Activated T-cell treated with anti-CD3 and anti-CD28 coated beads for 48 hours (primary cell): Measurements from ENCODE around the gene CDIP1.

Experiments used
- DNase-seq: peaks from one replicate; pipeline ENCODE4 v3.0.0-alpha.2; 2020; ENCODE audit warnings: low read depth

The CDIP1 gene

GRCh38 chr16:4488499-4488967 lies 50.0 kb downstream of the CDIP1 start:
- no peak for DNase-seq

GRCh38 chr16:4487955-4488498 lies 50.5 kb downstream of the CDIP1 start:
- no peak for DNase-seq

- DNase-seq: no peak
Measured at GRCh38 chr16:4486126-4486893, 52.3 kb downstream of the CDIP1 start.

GRCh38 chr16:4481963-4482362 lies 56.6 kb downstream of the CDIP1 start:
- DNase-seq: no peak

- no peak for DNase-seq
Measured at GRCh38 chr16:4481526-4481925, 57.0 kb downstream of the CDIP1 start.

- no peak for DNase-seq
Measured at GRCh38 chr16:4477966-4478365, 60.6 kb downstream of the CDIP1 start.

- peak; percentile 98 for DNase-seq
Measured at GRCh38 chr16:4475880-4476788, 62.4 kb downstream of the CDIP1 start, which contains the start of gene HMOX2. HMOX2 (plus strand) TSS chr16:4476398; CDS start chr16:4505525, 29,127 bp downstream.

- DNase-seq: peak; percentile 91
Measured at GRCh38 chr16:4474192-4474961, 64.2 kb downstream of the CDIP1 start, which contains the start of gene NMRAL1. NMRAL1 (minus strand) TSS chr16:4474625; CDS start chr16:4474132, 493 bp downstream.

GRCh38 chr16:4472880-4473279 lies 65.7 kb downstream of the CDIP1 start:
- DNase-seq: no peak

- DNase-seq: no peak
Measured at GRCh38 chr16:4471869-4472268, 66.7 kb downstream of the CDIP1 start.

- DNase-seq: no peak
Measured at GRCh38 chr16:4468972-4469371, 69.6 kb downstream of the CDIP1 start.

GRCh38 chr16:4467916-4468315 lies 70.7 kb downstream of the CDIP1 start:
- DNase-seq: no peak

- DNase-seq: peak; percentile 31
Measured at GRCh38 chr16:4465977-4466779, 72.4 kb downstream of the CDIP1 start.

- DNase-seq: no peak
Measured at GRCh38 chr16:4463522-4464163, 74.9 kb downstream of the CDIP1 start.

GRCh38 chr16:4461250-4462085 lies 77.1 kb downstream of the CDIP1 start:
- no peak for DNase-seq

GRCh38 chr16:4460936-4461249 lies 77.7 kb downstream of the CDIP1 start:
- DNase-seq: no peak
